ENCODE measurements around the gene CHAF1B.

DNA sequence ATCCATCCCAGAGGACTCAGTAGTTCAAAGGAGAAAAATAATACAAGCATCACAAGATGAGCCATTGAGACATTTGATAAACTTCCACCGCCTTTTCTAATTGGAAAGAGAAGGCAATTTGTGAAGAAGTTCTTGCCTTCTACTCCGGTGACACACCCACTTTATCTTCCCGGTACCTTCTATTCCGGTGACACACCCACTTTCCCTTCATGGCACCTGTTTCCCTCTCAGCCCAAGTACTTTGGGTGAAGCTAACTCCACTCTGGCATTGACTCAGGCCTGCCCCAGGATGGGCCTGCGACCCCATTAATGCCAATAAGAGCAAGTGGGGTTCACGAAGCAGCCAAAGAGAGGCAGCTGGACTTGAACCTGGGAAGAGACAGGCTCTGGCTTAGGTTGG is 56.5 kb downstream of the CHAF1B start:
- TF ChIP-seq, protein P1, sequence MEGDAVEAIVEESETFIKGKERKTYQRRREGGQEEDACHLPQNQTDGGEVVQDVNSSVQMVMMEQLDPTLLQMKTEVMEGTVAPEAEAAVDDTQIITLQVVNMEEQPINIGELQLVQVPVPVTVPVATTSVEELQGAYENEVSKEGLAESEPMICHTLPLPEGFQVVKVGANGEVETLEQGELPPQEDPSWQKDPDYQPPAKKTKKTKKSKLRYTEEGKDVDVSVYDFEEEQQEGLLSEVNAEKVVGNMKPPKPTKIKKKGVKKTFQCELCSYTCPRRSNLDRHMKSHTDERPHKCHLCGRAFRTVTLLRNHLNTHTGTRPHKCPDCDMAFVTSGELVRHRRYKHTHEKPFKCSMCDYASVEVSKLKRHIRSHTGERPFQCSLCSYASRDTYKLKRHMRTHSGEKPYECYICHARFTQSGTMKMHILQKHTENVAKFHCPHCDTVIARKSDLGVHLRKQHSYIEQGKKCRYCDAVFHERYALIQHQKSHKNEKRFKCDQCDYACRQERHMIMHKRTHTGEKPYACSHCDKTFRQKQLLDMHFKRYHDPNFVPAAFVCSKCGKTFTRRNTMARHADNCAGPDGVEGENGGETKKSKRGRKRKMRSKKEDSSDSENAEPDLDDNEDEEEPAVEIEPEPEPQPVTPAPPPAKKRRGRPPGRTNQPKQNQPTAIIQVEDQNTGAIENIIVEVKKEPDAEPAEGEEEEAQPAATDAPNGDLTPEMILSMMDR (IDR thresholded peaks at IDR 0.05): no peak
- TF ChIP-seq ZFX (IDR thresholded peaks at IDR 0.05; ENCODE audit: borderline replicate concordance): no peak

Measured in 22Rv1 (cell line).